Naive thymus-derived CD4-positive, alpha-beta T cell (primary cell): Measurements from ENCODE around the gene C6orf89. TPM values are rescaled to one million over a fixed set of nuclear protein-coding genes. Genes with fewer than 3 reads are reported as not detected.

Source experiments
- ATAC-seq: fragments of 150-1000 bp; cut with Tn5 transposase; 2 replicates; pipeline ENCODE4 v1.10.0; 2021; ENCODE audit warnings: mild to moderate bottlenecking, moderate library complexity
- CTCF ChIA-PET: fragments of 350-600 bp; sonication (Branson Sonifier 250); formaldehyde crosslinking; loops from one replicate; lab custom pipeline; 2021; ENCODE audit warnings: antibody characterized with exemption; lab: Charles Lee
- POLR2A ChIA-PET: fragments of 350-600 bp; sonication (Branson Sonifier 250); formaldehyde crosslinking; loops from one replicate; lab custom pipeline; 2021; ENCODE audit warnings: antibody characterized with exemption, inconsistent platforms; lab: Charles Lee
- DNase-seq, 9 donors: peaks; one replicate each; pipeline versions ENCODE4 v3.0.0 to v3.0.0-alpha.2; 2020 to 2022; ENCODE audit warnings: mixed read lengths in 1 of 9
- H3K27ac ChIP-seq: one replicate; pipeline ENCODE4 v1.7.0; 2013; ENCODE audit warnings: mild to moderate bottlenecking, low read depth, low read length, moderate library complexity
- H3K27me3 ChIP-seq, 2 donors: one replicate each; pipeline ENCODE4 v1.7.0; 2013; ENCODE audit warnings: low read length in 2 of 2, mild to moderate bottlenecking in 2 of 2, moderate library complexity in 2 of 2; ENCODE audit not compliant: control insufficient read depth in 2 of 2, insufficient read depth in 2 of 2
- H3K36me3 ChIP-seq, 3 experiments: 1 replicate in 2 of 3; 2 replicates in 1 of 3; pipeline ENCODE4 v1.7.0; 2013; ENCODE audit warnings: low read length in 3 of 3, mild to moderate bottlenecking in 3 of 3, moderate library complexity in 1 of 3; ENCODE audit not compliant: insufficient read depth in 3 of 3, control insufficient read depth in 2 of 3
- H3K4me1 ChIP-seq, 2 donors: one replicate each; pipeline ENCODE4 v1.7.0; 2013; ENCODE audit warnings: low read length in 2 of 2, mild to moderate bottlenecking in 2 of 2, moderate library complexity in 1 of 2; ENCODE audit not compliant: control insufficient read depth in 2 of 2, insufficient read depth in 2 of 2
- H3K4me3 ChIP-seq: 2 replicates; pipeline ENCODE4 v1.7.0; 2013; ENCODE audit warnings: mild to moderate bottlenecking, low read length
- H3K9me3 ChIP-seq, 3 experiments: 1 replicate in 2 of 3; 2 replicates in 1 of 3; pipeline ENCODE4 v1.7.0; 2013; ENCODE audit warnings: low read length in 3 of 3; ENCODE audit not compliant: control insufficient read depth in 2 of 3
- H3K27ac Mint-ChIP-seq, 9 donors: one replicate each; pipeline ENCODE4 v1.8.0; 2020 to 2022; ENCODE audit warnings: mixed read lengths in 9 of 9, mild to moderate bottlenecking in 8 of 9, moderate library complexity in 5 of 9, inconsistent platforms in 2 of 9
- H3K27me3 Mint-ChIP-seq, 5 donors: one replicate each; pipeline ENCODE4 v1.8.0; 2021 to 2022; ENCODE audit warnings: mixed read lengths in 5 of 5, mild to moderate bottlenecking in 1 of 5
- H3K36me3 Mint-ChIP-seq, 5 donors: one replicate each; pipeline ENCODE4 v1.8.0; 2020 to 2022; ENCODE audit warnings: mixed read lengths in 5 of 5, mild to moderate bottlenecking in 3 of 5, inconsistent platforms in 1 of 5
- H3K4me1 Mint-ChIP-seq, 7 donors: one replicate each; pipeline ENCODE4 v1.8.0; 2020 to 2022; ENCODE audit warnings: mixed read lengths in 7 of 7, mild to moderate bottlenecking in 3 of 7, inconsistent platforms in 1 of 7
- H3K4me3 Mint-ChIP-seq, 10 donors: one replicate each; pipeline ENCODE4 v1.8.0; 2020 to 2022; ENCODE audit warnings: mild to moderate bottlenecking in 10 of 10, mixed read lengths in 10 of 10, moderate library complexity in 6 of 10, inconsistent platforms in 2 of 10
- H3K9me3 Mint-ChIP-seq, 11 donors: one replicate each; pipeline ENCODE4 v1.8.0; 2020 to 2022; ENCODE audit warnings: mixed read lengths in 11 of 11, mild to moderate bottlenecking in 4 of 11, inconsistent platforms in 1 of 11, moderate library complexity in 1 of 11
- intact Hi-C, 2 donors: fragments of 100-400 bp; cut with micrococcal nuclease; formaldehyde crosslinking; loops; one replicate each; pipeline ENCODE4 v1.15.1; 2023
- polyA plus RNA-seq, 2 donors: library from polyadenylated mRNA; unstranded; fragments of 300-500 nt; fragmentation: Illumina TruSeq; gene quantifications; one replicate each; pipeline ENCODE4 v1.2.3, GENCODE V29; 2021
- total RNA-seq, 6 experiments: library from RNA in 5 of 6; stranded (reverse) in 5 of 6; gene quantifications; 1 replicate in 5 of 6; 2 replicates in 1 of 6; pipeline ENCODE4 v1.2.3 and lab custom pipeline; 2021 to 2026

The C6orf89 gene
- total and polyA plus RNA-seq, 7 experiments from 2014 or later: 34.6 to 48.2 (median 40.4) TPM

- peaks cover 3 to 22% (median 9%) of the 10 kb centered on the region in 5 donors for H3K36me3 Mint-ChIP-seq
- H3K27ac Mint-ChIP-seq: peak overlapping the region in 1 of 9 donors; percentile 25
- Histone ChIP-seq H3K4me3 (no peak overlapping the region), H3K4me1 (no peaks in the 10 kb centered on the region), H3K27ac (no peak overlapping the region), H3K9me3 (no peaks in the 10 kb centered on the region), H3K36me3 (peaks cover 0 to 22% (median 5%) of the 10 kb centered on the region in 3 experiments), H3K27me3 (no peaks in the 10 kb centered on the region)
- ATAC-seq (no peak), DNase-seq (no peak)
- H3K4me3 Mint-ChIP-seq: no peak overlapping the region
- H3K9me3 Mint-ChIP-seq: no peaks in the 10 kb centered on the region
- intact Hi-C loops: no loop called here
- peaks cover 0 to 32% (median 0%) of the 10 kb centered on the region in 7 donors for H3K4me1 Mint-ChIP-seq
- POLR2A ChIA-PET: no interaction called here
- H3K27me3 Mint-ChIP-seq: peaks cover 0 to 2% (median 0%) of the 10 kb centered on the region in 5 donors
- CTCF ChIA-PET: no interaction called here
Measured at GRCh38 chr6:36928547-36928918, 42.8 kb downstream of the C6orf89 start.

- no peak for DNase-seq
- CTCF ChIA-PET: no interaction called here
- H3K4me3 Mint-ChIP-seq: no peak overlapping the region
- Histone ChIP-seq H3K9me3 (no peaks in the 10 kb centered on the region), H3K36me3 (peaks cover 0 to 16% (median 5%) of the 10 kb centered on the region in 3 experiments), H3K4me3 (no peak overlapping the region), H3K27me3 (no peaks in the 10 kb centered on the region), H3K27ac (no peak overlapping the region), H3K4me1 (no peaks in the 10 kb centered on the region)
- POLR2A ChIA-PET: no interaction called here
- H3K27me3 Mint-ChIP-seq: peaks cover 0 to 2% (median 0%) of the 10 kb centered on the region in 5 donors
- ATAC-seq: no peak
- peak overlapping the region in 3 of 9 donors; percentile 15 to 49 (median 41) for H3K27ac Mint-ChIP-seq
- H3K9me3 Mint-ChIP-seq: no peaks in the 10 kb centered on the region
- peaks cover 0 to 29% (median 0%) of the 10 kb centered on the region in 7 donors for H3K4me1 Mint-ChIP-seq
- H3K36me3 Mint-ChIP-seq: peaks cover 3 to 20% (median 8%) of the 10 kb centered on the region in 5 donors
- intact Hi-C loops: no loop called here
Measured at GRCh38 chr6:36929152-36929551, 43.4 kb downstream of the C6orf89 start.

GRCh38 chr6:36929607-36930006 is 43.9 kb downstream of the C6orf89 start:
- Mint-ChIP-seq H3K4me1 (peaks cover 0 to 25% (median 0%) of the 10 kb centered on the region in 7 donors), H3K36me3 (peaks cover under 1 to 16% (median 3%) of the 10 kb centered on the region in 5 donors), H3K27me3 (peaks cover 0 to 2% (median 0%) of the 10 kb centered on the region in 5 donors), H3K9me3 (no peaks in the 10 kb centered on the region), H3K27ac (peak overlapping the region in 3 of 9 donors; percentile 3 to 33 (median 32)), H3K4me3 (no peak overlapping the region)
- Histone ChIP-seq H3K27me3 (no peaks in the 10 kb centered on the region), H3K27ac (no peak overlapping the region), H3K9me3 (no peaks in the 10 kb centered on the region), H3K36me3 (peaks cover 0 to 12% (median 4%) of the 10 kb centered on the region in 3 experiments), H3K4me1 (no peaks in the 10 kb centered on the region), H3K4me3 (no peak overlapping the region)
- intact Hi-C loops: no loop called here
- ATAC-seq: no peak
- ChIA-PET POLR2A (no interaction called here), CTCF (no interaction called here)
- DNase-seq: no peak

DNA sequence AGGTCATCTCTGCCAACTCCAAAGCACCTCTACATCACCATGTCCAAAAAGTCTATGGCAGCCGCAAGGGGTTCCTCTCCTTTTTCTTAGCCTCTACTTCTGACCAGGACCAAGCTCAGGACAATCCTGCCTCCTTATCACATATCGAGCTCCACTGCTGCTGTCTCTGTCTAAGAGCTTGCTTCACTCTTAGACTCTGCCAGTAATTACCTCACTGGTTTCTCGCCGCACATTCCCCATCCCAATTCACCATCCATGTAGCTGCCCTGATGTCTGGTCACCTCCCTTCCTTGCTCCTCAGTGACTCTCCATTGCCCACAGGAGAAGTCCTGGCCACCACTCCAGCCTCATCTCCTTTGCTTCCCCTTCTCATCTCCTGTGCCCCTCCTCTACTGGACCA is 44.7 kb downstream of the C6orf89 start:
- intact Hi-C loops: no loop called here
- peaks cover 0 to 8% (median 0%) of the 10 kb centered on the region in 5 donors for H3K27me3 Mint-ChIP-seq
- CTCF ChIA-PET: no interaction called here
- no peak for ATAC-seq
- no peaks in the 10 kb centered on the region for H3K9me3 ChIP-seq
- peaks cover 0 to 8% (median 0%) of the 10 kb centered on the region in 5 donors for H3K36me3 Mint-ChIP-seq
- H3K36me3 ChIP-seq: peaks cover 0 to 3% (median 0%) of the 10 kb centered on the region in 3 experiments
- H3K4me3 ChIP-seq: no peak overlapping the region
- H3K27ac ChIP-seq: no peak overlapping the region
- no peaks in the 10 kb centered on the region for H3K9me3 Mint-ChIP-seq
- H3K4me1 Mint-ChIP-seq: peaks cover 0 to 17% (median 0%) of the 10 kb centered on the region in 7 donors
- H3K4me1 ChIP-seq: no peaks in the 10 kb centered on the region
- no peak overlapping the region for H3K4me3 Mint-ChIP-seq
- no peak for DNase-seq
- no peaks in the 10 kb centered on the region for H3K27me3 ChIP-seq
- POLR2A ChIA-PET: no interaction called here
- peak overlapping the region in 5 of 9 donors; percentile 3 to 91 (median 32) for H3K27ac Mint-ChIP-seq

DNA sequence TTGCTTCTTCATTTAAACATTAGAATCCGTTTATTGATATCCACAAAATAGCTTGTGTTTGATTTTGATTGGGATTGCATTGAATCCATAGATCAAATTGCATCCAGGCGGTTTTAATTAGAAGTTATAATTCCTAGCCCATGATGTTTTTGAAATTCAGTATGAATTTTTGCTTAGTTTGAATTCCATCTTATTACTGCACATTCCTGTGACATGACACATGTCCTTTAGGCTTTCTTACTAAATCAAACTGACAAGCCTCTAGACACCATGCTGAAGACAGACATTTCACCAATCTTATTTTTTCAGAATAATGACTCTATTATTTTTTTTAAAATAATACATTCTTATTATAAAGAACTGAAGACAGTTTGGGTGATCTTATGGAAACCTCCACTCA is 47.4 kb downstream of the C6orf89 start:
- ChIA-PET CTCF (no interaction called here), POLR2A (interaction anchor here (0.5 kb wide), 1 partner anchor 138 kb away, joined by 4 read pairs; no protein-coding TSS in a partner anchor)
- H3K36me3 ChIP-seq: no peaks in the 10 kb centered on the region
- intact Hi-C loops: no loop called here
- no peak overlapping the region for H3K27ac ChIP-seq
- H3K4me3 ChIP-seq: no peak overlapping the region
- no peaks in the 10 kb centered on the region for H3K27me3 ChIP-seq
- no peaks in the 10 kb centered on the region for H3K4me1 ChIP-seq
- Mint-ChIP-seq H3K27ac (peak overlapping the region in 1 of 9 donors; percentile 56), H3K36me3 (peaks cover 0 to 4% (median 0%) of the 10 kb centered on the region in 5 donors), H3K4me1 (peaks cover 0 to 16% (median 0%) of the 10 kb centered on the region in 7 donors), H3K27me3 (peaks cover 0 to 23% (median 0%) of the 10 kb centered on the region in 5 donors), H3K4me3 (no peak overlapping the region), H3K9me3 (no peaks in the 10 kb centered on the region)
- no peaks in the 10 kb centered on the region for H3K9me3 ChIP-seq
- DNase-seq (no peak), ATAC-seq (no peak)

- DNase-seq (no peak), ATAC-seq (no peak)
- no peak overlapping the region for H3K27ac ChIP-seq
- no peaks in the 10 kb centered on the region for H3K9me3 ChIP-seq
- no peak overlapping the region for H3K27ac Mint-ChIP-seq
- H3K4me3 Mint-ChIP-seq: no peak overlapping the region
- H3K4me3 ChIP-seq: no peak overlapping the region
- no peaks in the 10 kb centered on the region for H3K9me3 Mint-ChIP-seq
- H3K36me3 ChIP-seq: no peaks in the 10 kb centered on the region
- ChIA-PET CTCF (no interaction called here), POLR2A (no interaction called here)
- no peaks in the 10 kb centered on the region for H3K27me3 ChIP-seq
- peaks cover 0 to 16% (median 0%) of the 10 kb centered on the region in 7 donors for H3K4me1 Mint-ChIP-seq
- no peaks in the 10 kb centered on the region for H3K4me1 ChIP-seq
- intact Hi-C loops: no loop called here
- peaks cover 0 to 23% (median 0%) of the 10 kb centered on the region in 5 donors for H3K27me3 Mint-ChIP-seq
- peaks cover 0 to 4% (median 0%) of the 10 kb centered on the region in 5 donors for H3K36me3 Mint-ChIP-seq
Measured at GRCh38 chr6:36933519-36933918, 47.8 kb downstream of the C6orf89 start.

DNA sequence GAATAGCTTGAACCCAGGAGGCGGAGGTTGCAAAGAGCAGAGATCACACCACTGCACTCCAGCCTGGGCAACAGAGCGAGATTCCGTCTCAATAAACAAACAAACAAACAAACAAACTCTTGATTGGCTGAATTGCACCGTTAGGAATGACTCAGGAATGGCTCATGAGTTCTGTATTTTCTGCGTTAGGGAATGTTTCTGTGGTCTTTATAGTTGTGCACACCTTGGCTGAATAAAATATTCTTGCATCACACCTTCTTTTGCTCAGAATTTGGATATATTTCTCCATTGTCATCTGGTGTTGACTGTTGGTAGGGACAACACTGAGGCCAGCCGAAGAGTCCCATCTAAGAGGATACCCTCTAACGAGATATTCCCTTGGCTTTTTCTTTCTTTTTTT is 49.1 kb downstream of the C6orf89 start:
- Mint-ChIP-seq H3K27ac (no peak overlapping the region), H3K4me1 (peaks cover 0 to 16% (median 0%) of the 10 kb centered on the region in 7 donors), H3K27me3 (peaks cover 0 to 26% (median 4%) of the 10 kb centered on the region in 5 donors), H3K36me3 (peaks cover 0 to 4% (median 0%) of the 10 kb centered on the region in 5 donors), H3K9me3 (peaks cover 0 to 1% (median 0%) of the 10 kb centered on the region in 11 donors), H3K4me3 (no peak overlapping the region)
- no peak for ATAC-seq
- H3K36me3 ChIP-seq: no peaks in the 10 kb centered on the region
- H3K9me3 ChIP-seq: no peaks in the 10 kb centered on the region
- intact Hi-C loops: no loop called here
- POLR2A ChIA-PET: interaction anchor here (1.5 kb wide), 1 partner anchor 13 kb away, joined by 4 read pairs; no protein-coding TSS in a partner anchor
- H3K27ac ChIP-seq: no peak overlapping the region
- no peak overlapping the region for H3K4me3 ChIP-seq
- CTCF ChIA-PET: no interaction called here
- no peaks in the 10 kb centered on the region for H3K27me3 ChIP-seq
- H3K4me1 ChIP-seq: no peaks in the 10 kb centered on the region
- DNase-seq: no peak
